HS-27A (cell line): ENCODE data around the gene KRTAP10-12.
"Not testable (repeated sequence)": the region's sequence is repeated elsewhere in the genome, so short reads cannot be mapped to it uniquely, and the experiment has no call there.

Experiments
- DNase-seq: peaks from one replicate; pipeline ENCODE4 v3.0.0-alpha.2; 2012; ENCODE audit warnings: low read depth, missing footprints

The KRTAP10-12 gene, protein sequence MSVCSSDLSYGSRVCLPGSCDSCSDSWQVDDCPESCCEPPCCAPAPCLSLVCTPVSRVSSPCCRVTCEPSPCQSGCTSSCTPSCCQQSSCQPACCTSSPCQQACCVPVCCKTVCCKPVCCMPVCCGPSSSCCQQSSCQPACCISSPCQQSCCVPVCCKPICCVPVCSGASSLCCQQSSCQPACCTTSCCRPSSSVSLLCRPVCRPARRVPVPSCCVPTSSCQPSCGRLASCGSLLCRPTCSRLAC

DNA sequence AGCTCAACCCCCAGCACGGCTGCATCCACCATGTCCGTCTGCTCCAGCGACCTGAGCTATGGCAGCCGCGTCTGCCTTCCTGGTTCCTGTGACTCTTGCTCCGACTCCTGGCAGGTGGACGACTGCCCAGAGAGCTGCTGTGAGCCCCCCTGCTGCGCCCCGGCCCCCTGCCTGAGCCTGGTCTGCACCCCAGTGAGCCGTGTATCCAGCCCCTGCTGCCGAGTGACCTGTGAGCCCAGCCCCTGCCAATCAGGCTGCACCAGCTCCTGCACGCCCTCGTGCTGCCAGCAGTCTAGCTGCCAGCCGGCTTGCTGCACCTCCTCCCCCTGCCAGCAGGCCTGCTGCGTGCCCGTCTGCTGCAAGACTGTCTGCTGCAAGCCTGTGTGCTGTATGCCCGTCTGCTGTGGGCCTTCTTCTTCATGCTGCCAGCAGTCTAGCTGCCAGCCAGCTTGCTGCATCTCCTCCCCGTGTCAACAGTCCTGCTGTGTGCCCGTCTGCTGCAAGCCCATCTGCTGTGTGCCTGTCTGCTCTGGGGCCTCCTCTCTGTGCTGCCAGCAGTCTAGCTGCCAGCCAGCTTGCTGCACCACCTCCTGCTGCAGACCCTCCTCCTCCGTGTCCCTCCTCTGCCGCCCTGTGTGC lies at the start of gene KRTAP10-12:
Gene KRTAP10-12 (plus strand): TSS at position 1 of the 639 bp plus-strand sequence. CDS start 30 bp downstream, at position 31.
- DNase-seq, result not testable (repeated sequence)

DNA sequence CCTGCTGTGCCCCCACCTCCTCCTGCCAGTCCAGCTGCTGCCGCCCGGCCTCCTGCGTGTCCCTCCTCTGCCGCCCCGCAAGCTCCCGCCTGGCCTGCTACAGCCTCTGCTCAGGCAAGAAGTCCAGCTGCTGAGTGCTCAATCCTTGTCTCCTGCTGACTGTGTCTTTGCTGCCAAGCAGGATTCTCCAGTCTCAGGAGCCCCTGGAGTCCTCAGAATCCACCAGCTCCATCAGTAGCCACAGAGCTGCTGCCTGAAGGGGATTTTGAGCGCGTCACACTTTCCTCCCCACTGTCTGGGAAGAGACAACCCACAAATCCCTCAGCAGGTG lies 49.8 kb upstream of the KRTAP10-12 start:
- no peak for DNase-seq

DNA sequence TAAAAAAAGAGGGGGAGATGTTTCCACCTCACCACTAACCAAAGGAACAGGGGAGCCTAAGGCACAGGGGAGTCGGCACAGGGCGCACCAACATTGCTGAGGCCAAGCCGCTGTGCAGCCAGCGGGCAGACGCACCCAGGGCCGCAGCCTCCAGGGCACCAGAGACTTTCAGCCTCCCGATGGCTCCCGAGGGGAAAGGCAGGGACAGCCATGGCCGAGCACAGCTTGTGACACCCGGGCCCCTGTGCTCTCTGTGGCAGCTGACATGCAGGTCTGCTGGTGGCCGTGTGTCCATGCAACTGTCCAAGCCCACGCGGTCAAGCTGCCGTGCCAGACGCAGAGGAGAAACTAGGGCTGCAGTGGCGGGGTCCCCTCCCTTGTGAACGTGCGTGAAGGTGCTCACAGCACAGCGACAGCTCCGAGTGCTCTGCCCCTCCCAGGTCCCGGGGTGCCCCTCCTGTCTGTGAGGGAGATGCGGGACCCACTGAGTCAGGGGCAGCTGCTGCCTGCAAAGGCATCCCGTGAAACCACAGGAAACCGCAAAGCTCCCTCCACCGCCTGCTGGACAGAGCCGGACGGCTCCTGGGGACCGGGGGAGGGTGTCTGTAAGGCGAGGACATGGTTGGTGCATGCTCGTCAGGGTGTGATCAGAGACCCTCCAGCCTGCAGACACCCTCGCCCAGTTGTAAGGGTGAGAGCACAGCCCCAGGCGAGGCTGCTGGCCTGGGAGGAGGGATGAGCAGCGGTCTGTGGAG lies 48.2 kb upstream of the KRTAP10-12 start:
- no peak for DNase-seq

DNA sequence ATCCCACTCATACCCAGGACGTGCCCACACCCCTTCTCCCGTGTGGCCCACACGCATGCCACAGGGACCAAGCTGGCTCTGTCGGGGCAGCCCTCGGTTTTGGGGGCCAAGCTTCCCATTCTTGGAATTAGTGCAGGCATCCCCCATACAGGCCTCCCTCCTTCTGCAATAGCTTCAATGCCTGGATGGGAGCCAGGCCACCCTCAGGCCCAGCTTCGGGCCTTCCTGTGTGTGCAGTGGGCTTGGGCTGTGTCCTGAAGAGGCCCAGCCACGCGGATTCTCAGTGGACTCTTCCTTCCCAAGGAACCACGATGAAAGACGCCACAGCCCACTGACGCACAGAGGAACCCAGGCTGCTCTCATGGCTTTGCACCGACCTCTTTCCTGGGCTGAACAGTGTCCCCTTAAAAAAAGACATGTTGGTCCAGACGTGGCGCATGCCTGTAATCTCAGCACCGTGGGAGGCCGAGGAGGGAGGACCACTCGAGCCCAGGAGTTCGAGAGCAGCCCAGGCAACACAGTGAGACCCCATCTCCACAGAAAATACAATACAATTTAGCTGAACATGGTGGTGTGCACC lies 47.4 kb upstream of the KRTAP10-12 start:
- DNase-seq, result no peak

DNA sequence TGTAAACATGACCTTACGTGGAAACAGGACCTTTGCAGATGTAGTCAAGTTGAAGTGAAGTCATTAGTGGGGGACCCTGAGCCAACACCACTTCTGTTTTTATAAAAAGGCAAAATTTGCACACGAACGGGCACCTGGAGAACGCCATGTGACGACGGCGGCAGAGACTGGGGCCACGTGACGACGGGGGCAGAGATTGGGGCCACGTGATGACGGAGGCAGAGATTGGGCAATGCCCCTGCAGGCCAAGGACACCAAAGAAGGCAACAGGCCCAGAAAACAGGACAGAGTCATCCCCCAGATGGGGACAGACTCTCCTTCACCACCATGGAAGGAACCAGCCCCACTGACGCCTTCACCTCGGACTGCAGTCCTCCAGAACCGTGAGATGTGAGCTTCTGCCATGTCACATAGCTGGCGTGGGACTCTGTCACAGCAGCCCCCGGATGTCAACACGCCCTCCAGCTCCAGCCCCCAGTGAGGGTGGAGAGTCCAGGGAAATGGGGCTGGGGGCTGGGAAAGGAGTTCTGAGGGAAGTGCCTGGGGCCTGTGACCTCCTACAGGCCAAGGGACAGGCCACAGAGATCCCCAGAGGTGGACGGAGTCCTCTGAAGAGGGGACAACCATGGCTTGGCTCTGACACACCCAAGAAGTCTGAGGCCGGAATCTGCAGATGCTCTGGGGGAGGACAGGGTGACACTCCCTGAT lies 46.6 kb upstream of the KRTAP10-12 start:
- no peak for DNase-seq

DNA sequence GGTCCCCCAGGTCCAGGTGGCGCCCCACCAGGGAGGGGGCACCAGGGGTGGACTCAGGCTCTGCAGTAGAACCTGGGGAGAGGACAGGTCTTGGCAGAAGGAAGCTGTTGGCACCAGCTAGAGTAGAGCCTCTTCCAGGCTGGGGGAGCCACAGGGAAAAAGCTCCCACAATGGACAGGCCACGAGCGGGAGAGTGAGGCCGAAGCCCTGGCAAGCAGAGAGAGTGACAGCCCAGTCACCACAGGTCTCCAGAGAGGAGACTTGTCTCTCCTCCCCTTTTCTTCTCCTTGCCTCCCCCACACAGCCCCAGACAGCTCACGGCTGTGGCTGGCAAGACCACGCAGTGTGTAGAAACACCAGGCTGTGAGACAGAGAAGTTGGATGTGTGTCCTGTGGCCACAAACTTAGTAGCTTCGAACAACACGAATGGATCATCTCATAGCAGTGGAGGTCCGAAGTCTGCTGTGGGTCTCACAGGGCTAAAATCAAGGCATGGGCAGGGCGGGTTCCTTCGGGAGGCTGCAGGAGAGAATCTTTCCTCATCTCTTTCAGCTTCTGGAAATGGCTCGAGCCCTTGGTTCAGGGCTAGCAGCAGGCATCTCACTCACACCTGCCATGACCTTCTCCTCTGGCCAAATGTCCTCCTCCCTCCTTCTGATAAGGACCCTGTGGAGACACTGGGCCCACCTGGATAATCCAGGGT lies 45.8 kb upstream of the KRTAP10-12 start:
- DNase-seq, result no peak

DNA sequence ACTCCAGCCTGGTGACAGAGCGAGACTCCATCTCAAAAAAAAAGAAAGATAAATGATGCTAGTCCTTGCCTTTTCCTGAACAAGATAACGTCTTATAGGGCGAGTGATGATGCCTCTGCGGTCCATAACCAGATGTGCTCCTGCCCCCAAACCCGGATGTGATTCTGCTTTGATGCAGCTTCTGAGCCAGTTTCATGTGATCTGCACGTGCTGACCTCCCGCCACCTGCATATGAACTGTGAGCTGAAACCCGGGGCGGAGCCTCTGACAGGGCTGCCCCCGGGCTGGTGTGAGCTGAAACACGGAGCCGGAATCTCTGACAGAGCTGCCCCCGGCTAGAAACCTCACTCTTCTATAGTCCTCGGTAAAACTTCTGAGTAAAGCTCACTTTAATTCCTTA lies 43.8 kb upstream of the KRTAP10-12 start:
- DNase-seq, result no peak

DNA sequence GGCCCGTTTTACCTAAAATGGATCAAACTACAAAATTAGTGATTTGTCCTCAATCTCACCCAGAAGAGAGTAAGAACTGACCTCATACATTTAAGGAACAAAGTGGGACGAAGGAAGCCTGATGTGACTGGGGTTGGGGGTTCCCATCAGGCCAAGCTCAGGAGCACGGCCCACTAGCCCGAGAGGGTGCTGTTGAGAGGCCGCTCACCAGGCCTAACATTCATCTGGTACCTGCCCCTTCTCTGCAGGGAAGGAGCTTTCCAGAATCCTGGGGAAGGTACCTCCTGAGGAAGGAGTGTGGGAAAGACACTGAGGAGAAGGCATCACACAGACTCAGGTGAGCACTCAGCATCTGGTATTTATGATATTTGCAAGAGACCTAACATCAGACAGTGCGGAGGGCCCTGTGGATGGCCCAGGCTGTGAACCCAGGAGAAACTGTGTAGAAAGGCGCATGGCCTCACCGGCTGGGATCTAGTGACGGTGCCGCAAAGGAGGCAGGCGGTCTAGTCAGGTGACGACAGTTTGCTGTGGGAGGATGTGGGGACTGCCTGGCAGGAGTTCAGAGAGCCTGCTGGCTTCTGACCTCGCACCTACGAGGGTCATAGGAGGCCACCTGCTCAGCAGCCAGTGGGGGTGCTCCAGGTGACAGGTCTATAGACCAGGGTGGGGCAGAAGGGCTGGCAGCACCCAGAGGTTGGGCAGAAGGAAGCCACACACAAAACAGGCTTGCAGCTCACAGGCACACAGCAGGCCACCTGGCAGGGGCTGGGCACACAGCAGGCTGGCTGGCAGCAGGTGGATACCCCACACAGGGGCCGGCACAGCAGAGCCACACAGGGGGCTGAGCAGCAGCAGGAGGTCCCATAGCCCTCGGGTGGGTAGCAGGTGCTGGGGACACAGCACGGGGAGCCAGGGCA lies 43.1 kb upstream of the KRTAP10-12 start:
- no peak for DNase-seq

DNA sequence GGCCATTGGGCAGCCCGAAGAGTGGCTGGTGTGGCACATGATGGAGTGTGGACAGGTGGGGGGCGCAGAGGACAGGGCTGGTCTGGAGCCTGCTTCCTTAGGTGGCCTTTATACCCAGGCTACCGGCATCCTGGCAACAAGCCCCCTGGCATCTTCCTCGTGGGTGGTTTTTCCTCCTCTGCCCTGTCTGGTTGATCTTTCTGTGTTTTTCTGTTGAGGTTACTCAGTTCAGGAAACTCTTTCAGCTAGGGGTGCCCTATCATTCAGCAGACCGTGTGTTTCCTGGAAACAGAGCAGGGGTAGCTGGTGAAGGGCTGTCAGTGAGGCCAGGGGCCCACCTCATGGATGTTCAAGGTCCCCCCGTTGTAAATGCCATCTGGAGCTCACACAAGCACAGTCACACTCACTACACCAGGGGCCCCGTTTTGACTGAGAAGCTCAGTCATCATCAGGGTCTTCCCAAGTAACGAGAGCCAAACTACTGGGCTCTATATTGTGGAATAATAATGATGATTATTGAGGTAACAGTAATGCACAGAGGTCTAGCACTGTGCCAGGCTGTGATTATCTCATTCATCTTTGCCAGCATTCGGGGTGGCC lies 42.3 kb upstream of the KRTAP10-12 start, which contains the start of gene KRTAP12-4:
Gene KRTAP12-4 (minus strand): TSS at position 84 of the 600 bp plus-strand sequence. CDS start 45 bp downstream, at position 39.
- no peak for DNase-seq

DNA sequence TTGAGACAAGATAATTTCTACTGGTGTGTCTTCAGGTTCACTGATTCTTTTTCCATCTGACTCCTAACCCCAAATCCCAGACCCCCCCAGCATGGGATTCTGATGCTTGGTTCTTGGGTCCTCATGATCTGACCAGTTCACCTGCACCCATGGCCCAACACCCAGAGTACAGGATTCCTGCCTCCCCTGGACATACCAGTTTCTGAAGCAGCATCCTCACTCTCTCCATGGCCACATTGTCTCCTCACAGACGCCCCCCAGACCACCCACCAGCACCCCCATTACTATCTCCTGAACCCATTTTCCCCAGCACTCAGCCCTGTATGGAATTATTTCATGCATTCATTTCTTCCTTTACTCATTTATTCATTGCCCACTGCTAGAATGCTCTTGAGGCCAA lies 40.1 kb upstream of the KRTAP10-12 start:
- DNase-seq, result no peak

DNA sequence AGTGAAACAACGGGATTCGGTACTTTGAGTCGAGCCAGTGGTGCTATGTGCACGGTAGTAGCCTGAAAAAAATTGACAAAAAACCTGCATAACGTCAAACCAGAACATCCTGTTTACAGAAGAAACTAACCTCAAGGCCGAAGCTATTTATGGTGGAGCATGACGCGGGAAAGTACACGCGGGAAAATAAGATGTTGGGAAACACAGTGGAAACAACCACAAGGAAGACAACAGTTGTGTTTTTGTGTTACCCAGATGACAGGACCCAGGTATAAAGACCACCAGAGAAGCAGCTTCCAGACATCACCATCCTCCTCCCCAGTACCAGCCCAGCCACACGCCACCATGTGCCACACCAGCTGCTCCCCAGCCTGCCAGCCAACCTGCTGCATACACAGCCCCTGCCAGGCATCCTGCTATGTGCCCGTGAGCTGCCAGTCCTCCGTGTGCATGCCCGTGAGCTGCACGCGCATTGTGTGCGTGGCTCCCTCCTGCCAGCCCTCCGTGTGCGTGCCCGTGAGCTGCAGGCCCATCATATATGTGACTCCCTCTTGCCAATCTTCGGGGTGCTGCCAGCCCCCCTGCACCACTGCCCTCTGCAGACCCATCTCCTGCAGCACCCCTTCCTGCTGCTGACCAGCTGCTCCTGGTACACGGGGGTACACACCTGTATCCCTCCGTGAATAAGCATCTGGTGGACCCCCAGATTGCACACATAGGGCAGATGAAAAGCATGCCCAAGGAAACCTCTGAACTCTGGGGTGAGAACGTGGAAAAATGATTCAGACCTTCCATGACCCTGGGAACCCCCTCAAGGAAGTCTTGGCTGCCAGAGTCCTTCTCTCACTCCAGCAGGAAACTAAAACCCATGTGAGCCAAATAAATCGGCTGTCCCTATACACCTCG lies 39.1 kb upstream of the KRTAP10-12 start, which contains the start of gene KRTAP12-3:
Gene KRTAP12-3 (plus strand): TSS at position 298 of the 906 bp plus-strand sequence. CDS start 48 bp downstream, at position 346.
- DNase-seq, result no peak

DNA sequence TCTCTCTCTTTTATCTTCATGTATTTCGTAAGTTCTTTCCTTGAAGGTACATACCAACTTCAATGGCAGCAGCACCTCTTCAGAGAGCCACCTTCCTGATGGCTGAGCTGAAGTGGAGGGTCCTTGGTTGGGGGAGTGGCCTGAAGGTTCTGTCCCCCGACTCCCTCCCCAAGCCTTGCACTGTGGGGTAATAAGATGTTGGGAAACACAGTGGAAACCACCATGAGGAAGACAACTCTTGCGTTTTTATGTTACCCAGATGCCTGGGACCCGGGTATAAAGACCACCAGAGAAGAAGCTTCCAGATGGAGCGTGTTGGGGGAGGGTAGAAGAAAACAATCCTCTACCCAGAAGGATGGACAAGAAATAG lies 38.4 kb upstream of the KRTAP10-12 start:
- DNase-seq, result no peak

DNA sequence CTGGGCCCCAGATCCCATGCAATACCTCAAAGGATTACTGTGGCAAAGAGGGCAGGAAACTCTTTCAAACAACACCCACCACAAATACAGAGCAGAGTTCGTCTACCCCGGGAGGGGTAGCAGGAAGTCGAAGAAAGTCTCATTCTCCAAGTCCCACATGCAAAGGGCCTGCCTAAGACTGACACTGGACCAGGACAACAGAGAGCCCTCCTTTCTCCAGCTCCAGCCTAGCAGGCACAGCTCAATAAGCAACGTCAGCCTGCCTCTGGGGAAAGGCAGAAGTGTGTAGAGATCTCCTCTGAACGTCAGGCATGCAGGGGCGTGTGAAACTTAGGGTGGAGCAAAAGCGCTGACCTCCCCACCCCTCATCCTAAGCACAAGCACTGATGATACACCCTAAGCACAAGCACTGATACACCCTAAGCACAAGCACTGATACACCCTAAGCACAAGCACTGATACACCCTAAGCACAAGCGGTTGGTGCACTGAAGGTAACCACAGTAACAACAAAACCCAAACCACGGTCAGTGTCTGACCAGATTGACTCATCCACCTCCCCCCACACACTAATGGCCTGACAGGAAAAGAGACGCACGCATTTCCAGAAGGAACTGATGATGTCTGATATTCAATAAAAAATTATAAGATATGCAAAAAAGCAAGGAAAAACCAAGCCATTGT lies 37.9 kb upstream of the KRTAP10-12 start:
- DNase-seq, result no peak

DNA sequence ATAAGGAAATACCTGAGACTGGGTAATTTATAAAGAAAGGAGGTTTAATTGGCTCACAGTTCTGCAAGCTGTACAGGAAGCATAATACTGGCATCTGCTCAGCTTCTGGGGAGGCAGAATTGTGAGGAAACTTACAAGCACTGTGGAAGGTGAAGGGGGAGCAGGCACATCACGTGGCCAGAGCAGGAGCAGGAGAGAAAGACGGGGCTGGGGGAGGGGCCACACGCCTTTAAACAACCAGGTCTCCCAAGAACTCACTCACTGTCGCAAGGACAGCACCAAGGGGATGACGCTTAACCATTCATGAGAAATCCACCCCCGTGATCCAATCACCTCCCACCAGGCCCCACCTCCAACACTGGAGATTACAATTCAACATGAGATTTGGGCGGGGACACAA lies 35.4 kb upstream of the KRTAP10-12 start:
- DNase-seq, result not testable (repeated sequence)

DNA sequence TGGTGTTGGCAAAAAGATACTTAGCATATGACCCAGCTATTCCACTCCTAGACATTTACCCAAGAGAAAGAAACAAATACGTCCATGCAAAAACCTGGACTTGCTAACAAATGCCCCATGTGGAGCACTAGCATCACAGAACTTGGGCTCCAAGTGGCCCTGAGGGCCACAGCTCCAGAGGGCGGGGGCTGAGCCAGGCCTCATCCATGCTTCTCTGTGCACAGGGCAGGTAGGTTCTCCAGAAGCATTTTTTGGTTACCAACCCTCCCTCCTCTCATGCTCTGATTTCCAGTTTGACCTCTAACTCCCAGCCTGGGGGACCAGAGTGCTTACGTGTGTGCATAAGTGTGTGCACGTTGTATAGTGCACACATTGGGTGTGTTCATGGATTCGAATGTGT lies 32.3 kb upstream of the KRTAP10-12 start:
- DNase-seq, result no peak

DNA sequence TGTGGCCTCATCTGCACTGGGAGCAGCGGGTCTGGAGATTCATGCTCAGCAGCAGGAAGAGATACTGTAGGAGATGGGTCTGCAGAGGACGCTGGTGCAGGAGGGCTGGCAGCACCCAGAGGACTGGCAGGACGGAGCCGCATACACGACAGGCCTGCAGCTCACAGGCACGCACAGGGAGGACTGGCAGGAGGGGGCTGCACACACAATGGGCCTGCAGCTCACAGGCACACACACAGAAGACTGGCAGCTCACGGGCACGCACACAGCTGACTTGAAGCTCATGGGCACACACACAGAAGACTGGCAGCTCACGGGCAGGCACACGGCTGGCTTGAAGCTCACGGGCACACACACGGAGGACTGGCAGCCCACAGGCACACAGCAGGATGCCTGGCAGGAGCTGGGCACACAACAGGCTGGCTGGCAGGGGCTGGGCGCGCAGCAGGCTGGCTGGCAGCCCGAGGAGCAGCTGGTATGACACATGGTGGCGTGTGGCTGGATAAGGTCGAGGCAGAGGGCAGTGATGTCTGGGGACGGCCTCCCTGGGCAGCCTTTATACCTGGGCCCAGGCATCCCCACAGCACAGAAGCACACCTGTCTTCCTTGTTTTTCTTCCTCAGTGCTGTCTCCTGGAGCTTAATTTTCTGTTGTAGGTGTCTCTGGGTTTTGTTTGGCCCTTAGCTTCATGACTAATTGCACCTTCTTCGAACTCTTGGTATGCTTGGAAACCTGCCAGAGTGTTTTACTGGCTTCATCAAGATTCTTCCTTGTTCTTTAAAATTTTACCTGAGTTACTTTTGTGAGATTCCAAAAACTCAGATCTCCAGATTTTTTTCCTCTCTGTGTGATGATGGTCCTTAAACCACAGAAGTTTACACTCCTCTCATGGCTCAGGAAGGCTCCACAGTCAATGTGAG lies 30.3 kb upstream of the KRTAP10-12 start, which contains the start of gene KRTAP12-2:
Gene KRTAP12-2 (minus strand): TSS at position 527 of the 920 bp plus-strand sequence. CDS start 41 bp downstream, at position 486.
- DNase-seq, result no peak

DNA sequence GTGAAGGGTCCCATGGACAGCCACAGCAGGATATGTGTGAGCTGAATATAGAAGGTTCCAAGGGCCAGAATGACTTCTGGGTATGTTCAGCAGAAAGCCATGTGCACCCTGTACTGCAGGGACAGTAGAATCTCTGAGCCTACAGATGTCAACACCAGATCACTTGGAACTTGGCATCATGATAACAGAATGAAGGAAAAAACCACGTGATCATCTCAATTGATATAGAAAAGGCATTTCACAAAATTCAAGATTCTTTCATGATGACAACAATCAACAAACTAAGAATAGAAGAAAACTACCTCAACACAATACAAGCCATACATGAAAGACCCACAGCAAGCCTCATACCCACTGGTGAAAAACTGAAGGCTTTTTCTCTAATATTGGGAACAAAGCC lies 29.4 kb upstream of the KRTAP10-12 start:
- DNase-seq, result no peak
